BE2C (cell line): ENCODE data around the gene EXOSC5.

Source experiments
- DNase-seq: peaks from one replicate; pipeline ENCODE4 v3.0.0-alpha.2; 2020
- H3K27me3 ChIP-seq: fragments of 250-450 bp; sonication (Bioruptor Pico); 2 replicates; pipeline ENCODE4 v1.5.1; 2020; ENCODE audit warnings: mild to moderate bottlenecking
- H3K36me3 ChIP-seq: fragments of 250-450 bp; sonication (Bioruptor Pico); 2 replicates; pipeline ENCODE4 v1.5.1; 2020; ENCODE audit warnings: mild to moderate bottlenecking
- H3K4me1 ChIP-seq: fragments of 250-450 bp; sonication (Bioruptor Pico); 2 replicates; pipeline ENCODE4 v1.5.1; 2020
- H3K4me3 ChIP-seq: 2 replicates; pipeline ENCODE4 v1.5.1; 2011; ENCODE audit warnings: low read depth, low read length
- H3K9me3 ChIP-seq: fragments of 250-450 bp; sonication (Bioruptor Pico); 2 replicates; pipeline ENCODE4 v1.5.1; 2020
- TF ChIP-seq, protein P1 (sequence below): IDR thresholded peaks from 2 replicates; pipeline ENCODE4 v1.5.1; 2012; ENCODE audit warnings: mild to moderate bottlenecking, low read depth, low read length

Gene EXOSC5

DNA sequence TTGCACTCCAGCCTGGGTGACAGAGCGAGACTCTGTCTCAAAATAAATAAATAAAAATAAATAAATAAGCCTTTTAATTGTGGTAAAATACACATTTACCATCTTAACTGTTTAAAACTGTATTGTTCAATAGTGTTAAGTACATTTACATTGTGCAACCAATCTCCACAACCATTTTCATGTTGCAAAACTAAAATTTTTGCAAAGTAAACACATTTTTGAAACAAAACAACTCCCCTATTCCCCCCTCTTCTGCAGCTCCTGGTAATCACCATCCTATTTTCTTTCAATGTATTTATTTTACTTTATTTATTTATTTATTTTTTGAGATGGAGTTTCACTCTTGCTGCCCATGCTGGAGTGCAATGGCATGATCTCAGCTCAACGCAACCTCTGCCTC is 27.4 kb downstream of the EXOSC5 start:
- Histone ChIP-seq H3K4me1 (peaks cover 9% of the 10 kb centered on the region), H3K36me3 (no peaks in the 10 kb centered on the region), H3K27me3 (no peaks in the 10 kb centered on the region), H3K4me3 (no peak overlapping the region), H3K9me3 (no peaks in the 10 kb centered on the region)
- TF ChIP-seq, protein P1, sequence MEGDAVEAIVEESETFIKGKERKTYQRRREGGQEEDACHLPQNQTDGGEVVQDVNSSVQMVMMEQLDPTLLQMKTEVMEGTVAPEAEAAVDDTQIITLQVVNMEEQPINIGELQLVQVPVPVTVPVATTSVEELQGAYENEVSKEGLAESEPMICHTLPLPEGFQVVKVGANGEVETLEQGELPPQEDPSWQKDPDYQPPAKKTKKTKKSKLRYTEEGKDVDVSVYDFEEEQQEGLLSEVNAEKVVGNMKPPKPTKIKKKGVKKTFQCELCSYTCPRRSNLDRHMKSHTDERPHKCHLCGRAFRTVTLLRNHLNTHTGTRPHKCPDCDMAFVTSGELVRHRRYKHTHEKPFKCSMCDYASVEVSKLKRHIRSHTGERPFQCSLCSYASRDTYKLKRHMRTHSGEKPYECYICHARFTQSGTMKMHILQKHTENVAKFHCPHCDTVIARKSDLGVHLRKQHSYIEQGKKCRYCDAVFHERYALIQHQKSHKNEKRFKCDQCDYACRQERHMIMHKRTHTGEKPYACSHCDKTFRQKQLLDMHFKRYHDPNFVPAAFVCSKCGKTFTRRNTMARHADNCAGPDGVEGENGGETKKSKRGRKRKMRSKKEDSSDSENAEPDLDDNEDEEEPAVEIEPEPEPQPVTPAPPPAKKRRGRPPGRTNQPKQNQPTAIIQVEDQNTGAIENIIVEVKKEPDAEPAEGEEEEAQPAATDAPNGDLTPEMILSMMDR, result no peak
- DNase-seq, result no peak

GRCh38 chr19:41367848-41368301 is 29.3 kb downstream of the EXOSC5 start:
- DNase-seq, result no peak
- TF ChIP-seq, protein P1, result no peak
- H3K27me3 ChIP-seq, result no peaks in the 10 kb centered on the region
- no peak overlapping the region for H3K4me3 ChIP-seq
- H3K36me3 ChIP-seq, result no peaks in the 10 kb centered on the region
- no peaks in the 10 kb centered on the region; the same call in 1 of the 2 replicates for H3K4me1 ChIP-seq
- no peaks in the 10 kb centered on the region for H3K9me3 ChIP-seq

DNA sequence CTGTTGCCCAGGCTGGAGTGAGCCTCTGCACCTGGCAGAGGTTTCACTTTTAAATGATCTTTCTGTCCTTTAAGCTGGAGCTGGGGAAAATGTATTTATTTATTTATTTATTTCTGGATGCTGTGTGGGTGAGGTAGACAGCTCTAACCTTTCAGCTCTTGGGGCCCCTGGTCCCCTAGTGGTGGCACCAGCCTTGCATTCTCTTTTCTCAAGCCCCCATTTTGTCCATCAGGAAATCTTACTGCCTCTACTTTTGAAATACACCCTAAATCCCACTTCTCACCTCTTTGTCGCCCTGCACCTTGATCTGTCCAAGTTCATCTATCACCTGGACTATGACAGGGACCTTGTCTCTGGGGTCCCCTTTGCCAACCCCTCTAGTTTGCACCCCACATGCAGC is 31.1 kb downstream of the EXOSC5 start:
- no peaks in the 10 kb centered on the region for H3K36me3 ChIP-seq
- no peak for DNase-seq
- no peaks in the 10 kb centered on the region for H3K9me3 ChIP-seq
- no peaks in the 10 kb centered on the region for H3K4me1 ChIP-seq
- H3K4me3 ChIP-seq, result no peak overlapping the region
- TF ChIP-seq, protein P1, result peak; percentile 40
- no peaks in the 10 kb centered on the region for H3K27me3 ChIP-seq

GRCh38 chr19:41364524-41365391 is 32.4 kb downstream of the EXOSC5 start:
- TF ChIP-seq, protein P1, result no peak
- no peaks in the 10 kb centered on the region for H3K9me3 ChIP-seq
- no peaks in the 10 kb centered on the region for H3K4me1 ChIP-seq
- no peaks in the 10 kb centered on the region for H3K27me3 ChIP-seq
- H3K4me3 ChIP-seq, result peak overlapping the region; percentile 83
- no peak for DNase-seq
- H3K36me3 ChIP-seq, result no peaks in the 10 kb centered on the region

DNA sequence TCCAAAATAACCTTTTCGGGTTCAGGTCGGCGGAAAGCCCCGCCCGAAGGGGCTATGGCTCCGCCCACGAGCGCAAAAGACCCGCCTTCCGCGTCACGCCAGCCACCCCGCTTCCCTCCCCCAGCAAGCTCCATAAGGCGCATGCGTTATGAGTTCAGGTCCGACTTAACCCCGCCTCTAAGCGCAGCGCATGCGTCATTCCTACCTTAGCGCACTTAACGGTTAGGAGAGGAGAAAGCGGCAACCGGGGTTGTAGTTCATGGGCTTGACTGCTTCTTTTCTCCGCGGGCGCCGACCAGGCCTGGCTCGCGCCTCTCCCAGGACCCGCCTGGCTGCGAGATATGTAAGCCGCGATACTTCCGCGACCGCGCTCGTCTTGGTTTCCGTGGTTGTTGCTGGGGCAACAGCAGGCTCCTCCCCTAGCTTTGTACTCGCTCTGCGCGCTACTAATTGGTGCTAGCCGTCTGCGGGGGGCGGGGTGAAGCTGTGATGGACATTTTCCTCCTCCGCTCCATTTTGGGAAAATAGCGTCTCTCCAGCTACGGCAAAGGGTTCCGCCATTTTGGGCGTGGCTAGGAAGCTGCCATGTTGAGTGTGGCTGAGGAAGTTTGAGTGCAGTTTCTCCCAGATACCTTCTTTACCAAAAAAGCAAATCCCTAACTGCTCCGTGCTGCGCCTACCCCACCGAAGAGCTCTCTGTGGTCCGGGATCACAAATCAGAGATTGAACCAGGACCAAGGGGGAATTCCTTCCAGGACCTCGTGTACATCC is 33.2 kb downstream of the EXOSC5 start, which contains the start of gene B9D2:
B9D2 (minus strand) TSS at position 397 of the 771 bp plus-strand sequence. CDS start 630 bp downstream, outside the sequence.
- Histone ChIP-seq H3K9me3 (no peaks in the 10 kb centered on the region), H3K36me3 (no peaks in the 10 kb centered on the region), H3K4me3 (peak within 1 kb of the TSS; percentile 83), H3K27me3 (no peaks in the 10 kb centered on the region), H3K4me1 (no peaks in the 10 kb centered on the region)
- TF ChIP-seq, protein P1, result no peak
- peak; percentile 98 for DNase-seq
